Neural cell (in vitro differentiated cells): Measurements from ENCODE around the gene ATXN10. TPM values are rescaled to one million over a fixed set of nuclear protein-coding genes. Genes with fewer than 3 reads are reported as not detected.

Experiments
- H2AFZ ChIP-seq: fragments of 200-600, 300-800 bp; sonication (generic), shearing (Covaris generic); 2 replicates; pipeline ENCODE4 v1.6.0; 2014; ENCODE audit warnings: low read depth, mild to moderate bottlenecking, antibody characterized with exemption, low read length, moderate library complexity
- H3F3A ChIP-seq: fragments of 200-600 bp; shearing (Covaris generic); 2 replicates; pipeline ENCODE4 v1.6.1; 2016; ENCODE audit warnings: mild to moderate bottlenecking, moderate library complexity, mixed read lengths, antibody characterized with exemption, low read length; ENCODE audit not compliant: insufficient read depth, poor library complexity, severe bottlenecking
- H3K27ac ChIP-seq: fragments of 200-600, 300-800 bp; sonication (generic), shearing (Covaris generic); 2 replicates; pipeline ENCODE4 v1.5.1; 2014; ENCODE audit warnings: mild to moderate bottlenecking, low read length, moderate library complexity
- H3K27me3 ChIP-seq: fragments of 300-800, 200-600 bp; sonication (generic), shearing (Covaris generic); 2 replicates; pipeline ENCODE4 v1.6.0; 2014; ENCODE audit warnings: mild to moderate bottlenecking, low read depth, low read length, moderate library complexity; ENCODE audit not compliant: insufficient read depth
- H3K36me3 ChIP-seq: fragments of 300-800, 200-600 bp; sonication (generic), shearing (Covaris generic); 2 replicates; pipeline ENCODE4 v1.5.1; 2014; ENCODE audit warnings: mild to moderate bottlenecking, antibody characterized with exemption, low read length, moderate library complexity; ENCODE audit not compliant: insufficient read depth
- H3K4me2 ChIP-seq: fragments of 300-800, 200-600 bp; sonication (generic), shearing (Covaris generic); 2 replicates; pipeline ENCODE4 v1.6.0; 2014; ENCODE audit warnings: mild to moderate bottlenecking, low read length
- H3K4me3 ChIP-seq: fragments of 300-800, 200-600 bp; sonication (generic), shearing (Covaris generic); 2 replicates; pipeline ENCODE4 v1.5.1; 2014; ENCODE audit warnings: mild to moderate bottlenecking, low read length, moderate library complexity
- H3K79me2 ChIP-seq: fragments of 200-600 bp; shearing (Covaris generic); replicated peaks from 2 replicates; pipeline ENCODE4 v1.6.0; 2014; ENCODE audit warnings: mild to moderate bottlenecking, low read length, moderate library complexity; ENCODE audit not compliant: insufficient read depth
- H3K9ac ChIP-seq: fragments of 300-800, 200-600 bp; sonication (generic), shearing (Covaris generic); 2 replicates; pipeline ENCODE4 v1.6.1; 2016; ENCODE audit warnings: mild to moderate bottlenecking, low read length, mixed read lengths
- H3K9me2 ChIP-seq: fragments of 200-600 bp; shearing (Covaris generic); 2 replicates; pipeline ENCODE4 v1.6.1; 2016; ENCODE audit warnings: mild to moderate bottlenecking, low read length, mixed read lengths; ENCODE audit not compliant: insufficient read depth
- H3K9me3 ChIP-seq: fragments of 200-600, 300-800 bp; sonication (generic), shearing (Covaris generic); 2 replicates; pipeline ENCODE4 v1.6.1; 2016; ENCODE audit warnings: mild to moderate bottlenecking, mixed run types, low read length, moderate library complexity, mixed read lengths
- H4K20me1 ChIP-seq: fragments of 200-600 bp; shearing (Covaris generic); 2 replicates; pipeline ENCODE4 v1.6.1; 2016; ENCODE audit warnings: mild to moderate bottlenecking, mixed run types; ENCODE audit not compliant: insufficient read depth
- EP300 ChIP-seq: fragments of 450-650 bp; conservative IDR thresholded peaks from 2 replicates; pipeline ENCODE4 v1.6.1; 2014; ENCODE audit warnings: antibody characterized with exemption, mild to moderate bottlenecking, moderate library complexity; ENCODE audit not compliant: poor library complexity, severe bottlenecking
- EZH2 ChIP-seq: fragments of 200-600, 300-800 bp; shearing (Covaris generic), sonication (generic); IDR thresholded peaks from 2 replicates; pipeline ENCODE4 v1.6.1; 2014; ENCODE audit warnings: antibody characterized with exemption, low read length, borderline replicate concordance, mild to moderate bottlenecking; ENCODE audit not compliant: insufficient read depth, poor library complexity, severe bottlenecking
- MXI1 ChIP-seq: fragments of 450-650 bp; conservative IDR thresholded peaks from 2 replicates; pipeline ENCODE4 v1.6.1; 2014; ENCODE audit warnings: antibody characterized with exemption, mild to moderate bottlenecking; ENCODE audit not compliant: poor library complexity, severe bottlenecking
- POLR2AphosphoS5 ChIP-seq: IDR thresholded peaks from 2 replicates; pipeline ENCODE4 v1.6.1; 2012
- RAD21 ChIP-seq: fragments of 450-650 bp; conservative IDR thresholded peaks from 2 replicates; pipeline ENCODE4 v1.6.1; 2014; ENCODE audit warnings: antibody characterized with exemption, mild to moderate bottlenecking, moderate library complexity
- SMC3 ChIP-seq: fragments of 450-650 bp; conservative IDR thresholded peaks from 2 replicates; pipeline ENCODE4 v1.6.1; 2014; ENCODE audit warnings: antibody characterized with exemption, mild to moderate bottlenecking, moderate library complexity; ENCODE audit not compliant: poor library complexity
- TAF1 ChIP-seq: IDR thresholded peaks from 2 replicates; pipeline ENCODE4 v1.6.1; 2012; ENCODE audit warnings: low read depth
- polyA plus RNA-seq: library from polyadenylated mRNA; depleted of rRNA; stranded (reverse); fragments of >200 nt; gene quantifications from 2 replicates; pipeline ENCODE4 v1.2.3, GENCODE V29; 2014
- TF ChIP-seq, protein P1 (sequence below): IDR thresholded peaks from 2 replicates; pipeline ENCODE4 v1.6.1; 2012; ENCODE audit warnings: borderline replicate concordance
- TF ChIP-seq, protein P2 (sequence below): fragments of 450-650 bp; IDR thresholded peaks from 2 replicates; pipeline ENCODE4 v1.5.1; 2014; ENCODE audit warnings: antibody characterized with exemption, mild to moderate bottlenecking, moderate library complexity; ENCODE audit not compliant: poor library complexity, severe bottlenecking

The ATXN10 gene
- polyA plus RNA-seq, 1 donor from 2014 or later = 321 TPM

DNA sequence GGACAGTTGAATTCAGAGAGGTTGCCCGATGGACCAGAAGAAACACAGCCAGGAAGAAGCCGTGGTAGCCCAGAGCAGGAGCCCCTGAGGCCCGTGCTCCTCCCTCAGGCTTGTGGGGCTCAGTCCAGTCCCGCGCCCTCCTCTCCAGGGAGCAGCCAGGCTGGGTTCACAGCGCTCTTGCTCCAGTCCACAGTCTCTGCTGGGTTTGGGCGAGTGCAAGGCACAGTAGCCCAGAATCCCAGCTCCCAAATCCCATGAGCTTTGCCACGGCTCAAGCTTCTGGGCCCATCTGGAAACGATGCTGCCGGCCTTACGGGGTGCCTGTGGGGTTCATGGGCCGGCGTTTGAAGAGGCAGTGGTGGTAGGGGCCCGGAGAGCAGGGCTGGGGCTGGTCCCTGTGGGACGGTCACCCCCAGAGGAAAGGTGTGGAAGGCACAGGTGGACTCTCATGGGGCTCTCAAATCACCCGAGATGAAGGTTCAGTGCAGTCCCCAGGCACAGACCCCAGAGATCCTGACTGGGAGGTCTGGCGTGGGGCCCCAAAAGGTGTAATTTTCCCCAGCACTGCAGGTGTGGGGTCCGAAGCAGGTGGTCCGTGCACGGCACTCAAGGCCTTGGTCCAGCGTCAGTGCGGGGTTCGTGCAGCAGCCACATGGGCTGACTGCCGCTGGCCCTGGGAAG lies 30.6 kb upstream of the ATXN10 start:
- Histone ChIP-seq H3K27ac (no peak overlapping the region), H3K79me2 (no peaks in the 10 kb centered on the region), H3K4me3 (no peak overlapping the region), H3K36me3 (no peaks in the 10 kb centered on the region), H3K9ac (no peak overlapping the region), H3K9me2 (no peaks in the 10 kb centered on the region), H4K20me1 (no peaks in the 10 kb centered on the region), H3K4me2 (no peak overlapping the region), H2AFZ (no peak overlapping the region), H3F3A (no peaks in the 10 kb centered on the region), H3K27me3 (no peaks in the 10 kb centered on the region), H3K9me3 (no peaks in the 10 kb centered on the region)
- TF ChIP-seq MXI1 = no peak
- no peak for TF ChIP-seq RAD21
- no peak for TF ChIP-seq EZH2
- no peak for TF ChIP-seq EP300
- TF ChIP-seq, protein P1, sequence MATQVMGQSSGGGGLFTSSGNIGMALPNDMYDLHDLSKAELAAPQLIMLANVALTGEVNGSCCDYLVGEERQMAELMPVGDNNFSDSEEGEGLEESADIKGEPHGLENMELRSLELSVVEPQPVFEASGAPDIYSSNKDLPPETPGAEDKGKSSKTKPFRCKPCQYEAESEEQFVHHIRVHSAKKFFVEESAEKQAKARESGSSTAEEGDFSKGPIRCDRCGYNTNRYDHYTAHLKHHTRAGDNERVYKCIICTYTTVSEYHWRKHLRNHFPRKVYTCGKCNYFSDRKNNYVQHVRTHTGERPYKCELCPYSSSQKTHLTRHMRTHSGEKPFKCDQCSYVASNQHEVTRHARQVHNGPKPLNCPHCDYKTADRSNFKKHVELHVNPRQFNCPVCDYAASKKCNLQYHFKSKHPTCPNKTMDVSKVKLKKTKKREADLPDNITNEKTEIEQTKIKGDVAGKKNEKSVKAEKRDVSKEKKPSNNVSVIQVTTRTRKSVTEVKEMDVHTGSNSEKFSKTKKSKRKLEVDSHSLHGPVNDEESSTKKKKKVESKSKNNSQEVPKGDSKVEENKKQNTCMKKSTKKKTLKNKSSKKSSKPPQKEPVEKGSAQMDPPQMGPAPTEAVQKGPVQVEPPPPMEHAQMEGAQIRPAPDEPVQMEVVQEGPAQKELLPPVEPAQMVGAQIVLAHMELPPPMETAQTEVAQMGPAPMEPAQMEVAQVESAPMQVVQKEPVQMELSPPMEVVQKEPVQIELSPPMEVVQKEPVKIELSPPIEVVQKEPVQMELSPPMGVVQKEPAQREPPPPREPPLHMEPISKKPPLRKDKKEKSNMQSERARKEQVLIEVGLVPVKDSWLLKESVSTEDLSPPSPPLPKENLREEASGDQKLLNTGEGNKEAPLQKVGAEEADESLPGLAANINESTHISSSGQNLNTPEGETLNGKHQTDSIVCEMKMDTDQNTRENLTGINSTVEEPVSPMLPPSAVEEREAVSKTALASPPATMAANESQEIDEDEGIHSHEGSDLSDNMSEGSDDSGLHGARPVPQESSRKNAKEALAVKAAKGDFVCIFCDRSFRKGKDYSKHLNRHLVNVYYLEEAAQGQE = no peak
- no peak for TF ChIP-seq POLR2AphosphoS5
- TF ChIP-seq, protein P2, sequence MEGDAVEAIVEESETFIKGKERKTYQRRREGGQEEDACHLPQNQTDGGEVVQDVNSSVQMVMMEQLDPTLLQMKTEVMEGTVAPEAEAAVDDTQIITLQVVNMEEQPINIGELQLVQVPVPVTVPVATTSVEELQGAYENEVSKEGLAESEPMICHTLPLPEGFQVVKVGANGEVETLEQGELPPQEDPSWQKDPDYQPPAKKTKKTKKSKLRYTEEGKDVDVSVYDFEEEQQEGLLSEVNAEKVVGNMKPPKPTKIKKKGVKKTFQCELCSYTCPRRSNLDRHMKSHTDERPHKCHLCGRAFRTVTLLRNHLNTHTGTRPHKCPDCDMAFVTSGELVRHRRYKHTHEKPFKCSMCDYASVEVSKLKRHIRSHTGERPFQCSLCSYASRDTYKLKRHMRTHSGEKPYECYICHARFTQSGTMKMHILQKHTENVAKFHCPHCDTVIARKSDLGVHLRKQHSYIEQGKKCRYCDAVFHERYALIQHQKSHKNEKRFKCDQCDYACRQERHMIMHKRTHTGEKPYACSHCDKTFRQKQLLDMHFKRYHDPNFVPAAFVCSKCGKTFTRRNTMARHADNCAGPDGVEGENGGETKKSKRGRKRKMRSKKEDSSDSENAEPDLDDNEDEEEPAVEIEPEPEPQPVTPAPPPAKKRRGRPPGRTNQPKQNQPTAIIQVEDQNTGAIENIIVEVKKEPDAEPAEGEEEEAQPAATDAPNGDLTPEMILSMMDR = no peak
- TF ChIP-seq SMC3 = no peak
- TF ChIP-seq TAF1 = no peak

DNA sequence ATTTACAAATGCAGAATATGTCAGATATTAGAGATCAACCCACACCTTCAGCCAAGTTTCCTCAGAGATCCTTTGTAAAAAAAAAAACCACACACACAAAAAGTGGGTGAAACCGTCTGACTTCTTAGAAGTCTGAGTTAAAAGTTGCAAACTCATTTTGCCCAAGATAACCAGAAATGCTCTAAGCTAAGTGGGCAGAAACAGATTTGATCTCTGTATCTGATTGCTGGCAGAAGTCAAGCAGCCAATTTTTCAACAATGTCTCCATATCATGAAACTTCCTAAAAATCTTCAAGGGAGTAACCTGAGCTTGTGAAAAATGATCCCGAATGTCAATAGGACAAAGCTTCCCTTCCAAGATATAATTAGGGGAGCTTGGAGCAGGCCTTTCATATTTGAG lies 28.6 kb upstream of the ATXN10 start:
- Histone ChIP-seq H3K9me3 (no peaks in the 10 kb centered on the region), H3K9ac (no peak overlapping the region), H2AFZ (no peak overlapping the region), H4K20me1 (no peaks in the 10 kb centered on the region), H3K27ac (no peak overlapping the region), H3K4me2 (no peak overlapping the region), H3K9me2 (no peaks in the 10 kb centered on the region), H3K36me3 (no peaks in the 10 kb centered on the region), H3K4me3 (no peak overlapping the region), H3K27me3 (no peaks in the 10 kb centered on the region), H3K79me2 (no peaks in the 10 kb centered on the region), H3F3A (no peaks in the 10 kb centered on the region)
- no peak for TF ChIP-seq POLR2AphosphoS5

DNA sequence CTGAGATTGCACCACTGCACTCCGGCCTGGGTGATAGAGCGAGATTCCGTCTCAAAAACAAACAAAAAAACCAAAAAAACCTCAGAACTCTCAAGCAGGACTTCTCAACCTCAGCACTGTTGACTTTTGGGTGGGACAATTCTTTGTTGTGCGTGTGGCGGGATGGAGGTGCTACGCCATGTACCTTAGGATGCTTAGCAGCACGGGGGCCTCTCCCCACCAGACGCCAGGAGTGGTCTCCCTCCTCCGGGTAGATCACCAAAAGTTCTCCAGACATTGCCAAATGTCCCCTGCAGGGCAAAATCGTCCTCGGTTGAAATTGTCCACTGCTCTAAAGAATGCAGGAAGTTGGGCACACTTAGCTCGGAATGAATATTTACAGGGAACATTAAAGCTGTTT lies 26.9 kb upstream of the ATXN10 start:
- Histone ChIP-seq H3K4me2 (no peak overlapping the region), H3F3A (no peaks in the 10 kb centered on the region), H3K4me3 (no peak overlapping the region), H3K9me2 (no peaks in the 10 kb centered on the region), H4K20me1 (no peaks in the 10 kb centered on the region), H3K9me3 (no peaks in the 10 kb centered on the region), H2AFZ (no peak overlapping the region), H3K27me3 (no peaks in the 10 kb centered on the region), H3K36me3 (no peaks in the 10 kb centered on the region), H3K9ac (no peak overlapping the region), H3K79me2 (no peaks in the 10 kb centered on the region), H3K27ac (no peak overlapping the region)
- no peak for TF ChIP-seq MXI1
- no peak for TF ChIP-seq SMC3
- TF ChIP-seq, protein P1 = no peak
- no peak for TF ChIP-seq POLR2AphosphoS5
- no peak for TF ChIP-seq EZH2
- TF ChIP-seq TAF1 = no peak
